WTC11 (cell line): ENCODE measurements around the gene TRIM9.

ENCODE experiments used
- AFF4 ChIP-seq: sonication (generic); formaldehyde crosslinking; IDR thresholded peaks from 2 replicates; pipeline ENCODE4 v1.8.1; 2023; ENCODE audit warnings: mild to moderate bottlenecking, missing genetic modification reagents, borderline replicate concordance
- ESRRA ChIP-seq: sonication (generic); formaldehyde crosslinking; IDR thresholded peaks from 2 replicates; pipeline ENCODE4 v1.8.1; 2022; ENCODE audit warnings: mild to moderate bottlenecking, missing genetic modification reagents, borderline replicate concordance
- ZNF232 ChIP-seq: sonication (generic); formaldehyde crosslinking; IDR thresholded peaks from 2 replicates; pipeline ENCODE4 v1.8.0; 2022; ENCODE audit warnings: mild to moderate bottlenecking, missing genetic modification reagents

GRCh38 chr14:51117593-51117992, 22.7 kb upstream of the TRIM9 start:
- TF ChIP-seq AFF4 (CRISPR knock-in tag) (no peak), ESRRA (CRISPR knock-in tag) (no peak), ZNF232 (CRISPR knock-in tag) (no peak)
